Measurements from ENCODE around the gene ROR2. TPM values are rescaled to one million over a fixed set of nuclear protein-coding genes. Genes with fewer than 3 reads are reported as not detected.

The ROR2 gene
- total and polyA plus RNA-seq, 2 experiments from 2014 or later = 8.1 to 18.8 TPM

DNA sequence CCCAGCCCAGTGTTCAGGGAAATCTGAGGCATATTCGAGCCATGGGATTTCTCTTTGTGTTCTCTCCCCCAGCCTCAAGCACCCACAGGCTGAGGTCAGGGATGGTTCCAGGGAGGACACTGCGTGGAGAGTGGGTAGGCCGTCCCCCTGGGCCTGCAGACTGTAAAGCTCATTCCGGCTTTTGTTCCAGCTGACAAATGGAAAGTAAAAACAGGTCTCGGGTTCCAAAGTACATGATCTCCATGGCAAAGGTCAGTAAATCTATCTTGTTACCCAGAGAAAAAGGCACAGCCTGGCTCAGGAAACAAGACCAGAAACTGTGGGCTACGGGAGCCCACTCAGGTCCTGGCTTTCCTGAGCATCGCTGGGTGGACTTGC is 116.2 kb downstream of the ROR2 start:
- Histone ChIP-seq H3K27ac (ENCODE audit: low read depth) (0 out of 2 replicates have a peak overlapping the region, but pooled peaks have one; percentile 14), H3K4me3 (no peak overlapping the region), H3K27me3 (ENCODE audit: insufficient read depth) (no peaks in the 10 kb centered on the region), H3F3A (replicated peaks; ENCODE audit: low read depth) (no peaks in the 10 kb centered on the region), H3K79me2 (replicated peaks; ENCODE audit: insufficient read depth) (peaks cover 6% of the 10 kb centered on the region; the same call in 1 of the 2 replicates), H3K4me2 (no peak overlapping the region), H2AFZ (no peak overlapping the region), H3K9me2 (ENCODE audit: insufficient read depth) (no peaks in the 10 kb centered on the region), H3K36me3 (ENCODE audit: insufficient read depth) (no peaks in the 10 kb centered on the region), H4K20me1 (replicated peaks; ENCODE audit: insufficient read depth) (peaks cover 3% of the 10 kb centered on the region; the same call in 1 of the 2 replicates), H3K4me1 (ENCODE audit: insufficient read depth) (peaks cover 5% of the 10 kb centered on the region; the same call in 1 of the 2 replicates)
- Mint-ChIP-seq H3K4me3 (no peak overlapping the region), H3K36me3 (ENCODE audit: low read depth) (no peaks in the 10 kb centered on the region), H3K27ac (no peak overlapping the region), H3K27me3 (ENCODE audit: insufficient read depth, low read depth, poor library complexity) (peaks cover 13% of the 10 kb centered on the region), H3K4me1 (peaks cover 19% of the 10 kb centered on the region), H3K9me3 (no peaks in the 10 kb centered on the region)
- TF ChIP-seq JUNB (IDR thresholded peaks at IDR 0.05; ENCODE audit: unreplicated experiment) (no peak), EZH2 (IDR thresholded peaks at IDR 0.05; ENCODE audit: low read depth, unreplicated experiment) (no peak), POLR2AphosphoS5 (IDR thresholded peaks at IDR 0.05; ENCODE audit: low read depth) (no peak), NANOG (IDR thresholded peaks at IDR 0.05; ENCODE audit: borderline replicate concordance) (no peak), ZNF114 (CRISPR knock-in tag; IDR thresholded peaks at IDR 0.05) (no peak), CREB1 (CRISPR knock-in tag; IDR thresholded peaks at IDR 0.05; ENCODE audit: low read depth) (no peak), CTCF (conservative IDR thresholded peaks at IDR 0.05; ENCODE audit: low read depth in 2 of 2) (no peak), STAT1 (IDR thresholded peaks at IDR 0.05; ENCODE audit: unreplicated experiment) (no peak), EZH2phosphoT487 (IDR thresholded peaks at IDR 0.05; ENCODE audit: unreplicated experiment) (no peak), ZNF331 (CRISPR knock-in tag; IDR thresholded peaks at IDR 0.05; ENCODE audit: low read depth) (no peak)
- TF ChIP-seq, protein P1, sequence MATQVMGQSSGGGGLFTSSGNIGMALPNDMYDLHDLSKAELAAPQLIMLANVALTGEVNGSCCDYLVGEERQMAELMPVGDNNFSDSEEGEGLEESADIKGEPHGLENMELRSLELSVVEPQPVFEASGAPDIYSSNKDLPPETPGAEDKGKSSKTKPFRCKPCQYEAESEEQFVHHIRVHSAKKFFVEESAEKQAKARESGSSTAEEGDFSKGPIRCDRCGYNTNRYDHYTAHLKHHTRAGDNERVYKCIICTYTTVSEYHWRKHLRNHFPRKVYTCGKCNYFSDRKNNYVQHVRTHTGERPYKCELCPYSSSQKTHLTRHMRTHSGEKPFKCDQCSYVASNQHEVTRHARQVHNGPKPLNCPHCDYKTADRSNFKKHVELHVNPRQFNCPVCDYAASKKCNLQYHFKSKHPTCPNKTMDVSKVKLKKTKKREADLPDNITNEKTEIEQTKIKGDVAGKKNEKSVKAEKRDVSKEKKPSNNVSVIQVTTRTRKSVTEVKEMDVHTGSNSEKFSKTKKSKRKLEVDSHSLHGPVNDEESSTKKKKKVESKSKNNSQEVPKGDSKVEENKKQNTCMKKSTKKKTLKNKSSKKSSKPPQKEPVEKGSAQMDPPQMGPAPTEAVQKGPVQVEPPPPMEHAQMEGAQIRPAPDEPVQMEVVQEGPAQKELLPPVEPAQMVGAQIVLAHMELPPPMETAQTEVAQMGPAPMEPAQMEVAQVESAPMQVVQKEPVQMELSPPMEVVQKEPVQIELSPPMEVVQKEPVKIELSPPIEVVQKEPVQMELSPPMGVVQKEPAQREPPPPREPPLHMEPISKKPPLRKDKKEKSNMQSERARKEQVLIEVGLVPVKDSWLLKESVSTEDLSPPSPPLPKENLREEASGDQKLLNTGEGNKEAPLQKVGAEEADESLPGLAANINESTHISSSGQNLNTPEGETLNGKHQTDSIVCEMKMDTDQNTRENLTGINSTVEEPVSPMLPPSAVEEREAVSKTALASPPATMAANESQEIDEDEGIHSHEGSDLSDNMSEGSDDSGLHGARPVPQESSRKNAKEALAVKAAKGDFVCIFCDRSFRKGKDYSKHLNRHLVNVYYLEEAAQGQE (IDR thresholded peaks at IDR 0.05; ENCODE audit: unreplicated experiment) = no peak
- TF ChIP-seq, protein P2, sequence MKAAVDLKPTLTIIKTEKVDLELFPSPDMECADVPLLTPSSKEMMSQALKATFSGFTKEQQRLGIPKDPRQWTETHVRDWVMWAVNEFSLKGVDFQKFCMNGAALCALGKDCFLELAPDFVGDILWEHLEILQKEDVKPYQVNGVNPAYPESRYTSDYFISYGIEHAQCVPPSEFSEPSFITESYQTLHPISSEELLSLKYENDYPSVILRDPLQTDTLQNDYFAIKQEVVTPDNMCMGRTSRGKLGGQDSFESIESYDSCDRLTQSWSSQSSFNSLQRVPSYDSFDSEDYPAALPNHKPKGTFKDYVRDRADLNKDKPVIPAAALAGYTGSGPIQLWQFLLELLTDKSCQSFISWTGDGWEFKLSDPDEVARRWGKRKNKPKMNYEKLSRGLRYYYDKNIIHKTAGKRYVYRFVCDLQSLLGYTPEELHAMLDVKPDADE (IDR thresholded peaks at IDR 0.05) = no peak
- TF ChIP-seq, protein P3, sequence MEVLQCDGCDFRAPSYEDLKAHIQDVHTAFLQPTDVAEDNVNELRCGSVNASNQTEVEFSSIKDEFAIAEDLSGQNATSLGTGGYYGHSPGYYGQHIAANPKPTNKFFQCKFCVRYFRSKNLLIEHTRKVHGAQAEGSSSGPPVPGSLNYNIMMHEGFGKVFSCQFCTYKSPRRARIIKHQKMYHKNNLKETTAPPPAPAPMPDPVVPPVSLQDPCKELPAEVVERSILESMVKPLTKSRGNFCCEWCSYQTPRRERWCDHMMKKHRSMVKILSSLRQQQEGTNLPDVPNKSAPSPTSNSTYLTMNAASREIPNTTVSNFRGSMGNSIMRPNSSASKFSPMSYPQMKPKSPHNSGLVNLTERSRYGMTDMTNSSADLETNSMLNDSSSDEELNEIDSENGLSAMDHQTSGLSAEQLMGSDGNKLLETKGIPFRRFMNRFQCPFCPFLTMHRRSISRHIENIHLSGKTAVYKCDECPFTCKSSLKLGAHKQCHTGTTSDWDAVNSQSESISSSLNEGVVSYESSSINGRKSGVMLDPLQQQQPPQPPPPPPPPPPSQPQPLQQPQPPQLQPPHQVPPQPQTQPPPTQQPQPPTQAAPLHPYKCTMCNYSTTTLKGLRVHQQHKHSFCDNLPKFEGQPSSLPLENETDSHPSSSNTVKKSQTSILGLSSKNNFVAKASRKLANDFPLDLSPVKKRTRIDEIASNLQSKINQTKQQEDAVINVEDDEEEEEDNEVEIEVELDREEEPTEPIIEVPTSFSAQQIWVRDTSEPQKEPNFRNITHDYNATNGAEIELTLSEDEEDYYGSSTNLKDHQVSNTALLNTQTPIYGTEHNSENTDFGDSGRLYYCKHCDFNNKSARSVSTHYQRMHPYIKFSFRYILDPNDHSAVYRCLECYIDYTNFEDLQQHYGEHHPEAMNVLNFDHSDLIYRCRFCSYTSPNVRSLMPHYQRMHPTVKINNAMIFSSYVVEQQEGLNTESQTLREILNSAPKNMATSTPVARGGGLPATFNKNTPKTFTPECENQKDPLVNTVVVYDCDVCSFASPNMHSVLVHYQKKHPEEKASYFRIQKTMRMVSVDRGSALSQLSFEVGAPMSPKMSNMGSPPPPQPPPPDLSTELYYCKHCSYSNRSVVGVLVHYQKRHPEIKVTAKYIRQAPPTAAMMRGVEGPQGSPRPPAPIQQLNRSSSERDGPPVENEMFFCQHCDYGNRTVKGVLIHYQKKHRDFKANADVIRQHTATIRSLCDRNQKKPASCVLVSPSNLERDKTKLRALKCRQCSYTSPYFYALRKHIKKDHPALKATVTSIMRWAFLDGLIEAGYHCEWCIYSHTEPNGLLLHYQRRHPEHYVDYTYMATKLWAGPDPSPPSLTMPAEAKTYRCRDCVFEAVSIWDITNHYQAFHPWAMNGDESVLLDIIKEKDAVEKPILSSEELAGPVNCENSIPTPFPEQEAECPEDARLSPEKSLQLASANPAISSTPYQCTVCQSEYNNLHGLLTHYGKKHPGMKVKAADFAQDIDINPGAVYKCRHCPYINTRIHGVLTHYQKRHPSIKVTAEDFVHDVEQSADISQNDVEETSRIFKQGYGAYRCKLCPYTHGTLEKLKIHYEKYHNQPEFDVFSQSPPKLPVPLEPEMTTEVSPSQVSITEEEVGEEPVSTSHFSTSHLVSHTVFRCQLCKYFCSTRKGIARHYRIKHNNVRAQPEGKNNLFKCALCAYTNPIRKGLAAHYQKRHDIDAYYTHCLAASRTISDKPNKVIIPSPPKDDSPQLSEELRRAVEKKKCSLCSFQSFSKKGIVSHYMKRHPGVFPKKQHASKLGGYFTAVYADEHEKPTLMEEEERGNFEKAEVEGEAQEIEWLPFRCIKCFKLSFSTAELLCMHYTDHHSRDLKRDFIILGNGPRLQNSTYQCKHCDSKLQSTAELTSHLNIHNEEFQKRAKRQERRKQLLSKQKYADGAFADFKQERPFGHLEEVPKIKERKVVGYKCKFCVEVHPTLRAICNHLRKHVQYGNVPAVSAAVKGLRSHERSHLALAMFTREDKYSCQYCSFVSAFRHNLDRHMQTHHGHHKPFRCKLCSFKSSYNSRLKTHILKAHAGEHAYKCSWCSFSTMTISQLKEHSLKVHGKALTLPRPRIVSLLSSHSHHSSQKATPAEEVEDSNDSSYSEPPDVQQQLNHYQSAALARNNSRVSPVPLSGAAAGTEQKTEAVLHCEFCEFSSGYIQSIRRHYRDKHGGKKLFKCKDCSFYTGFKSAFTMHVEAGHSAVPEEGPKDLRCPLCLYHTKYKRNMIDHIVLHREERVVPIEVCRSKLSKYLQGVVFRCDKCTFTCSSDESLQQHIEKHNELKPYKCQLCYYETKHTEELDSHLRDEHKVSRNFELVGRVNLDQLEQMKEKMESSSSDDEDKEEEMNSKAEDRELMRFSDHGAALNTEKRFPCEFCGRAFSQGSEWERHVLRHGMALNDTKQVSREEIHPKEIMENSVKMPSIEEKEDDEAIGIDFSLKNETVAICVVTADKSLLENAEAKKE (CRISPR knock-in tag; IDR thresholded peaks at IDR 0.05) = no peak
- DNase-seq (ENCODE audit: low spot score) = no peak
- ATAC-seq = no peak; the same call in 2 of the 3 replicates

Measured in GM23338 (cell line).